ENCODE measurements around the gene NAA40. TPM values are rescaled to one million over a fixed set of nuclear protein-coding genes. Genes with fewer than 3 reads are reported as not detected.

NAA40 gene
- total and polyA plus RNA-seq, 10 of the 15 experiments (the other 5 are each of a cell fraction or from before 2014, with no cell fraction given), result 4.8 to 31.6 (median 22.2) TPM

- H3K27ac ChIP-seq (ENCODE audit: control insufficient read depth, insufficient read depth), result no peak overlapping the region
- no peaks in the 10 kb centered on the region for H4K20me1 ChIP-seq (ENCODE audit: control insufficient read depth, insufficient read depth)
- in situ Hi-C loops (cut with MboI), result no loop called here
- ATAC-seq, result no peak
- H3K4me2 ChIP-seq (ENCODE audit: control insufficient read depth, insufficient read depth), result no peak overlapping the region
- 71% methylated on average over 4 of the region's 4 CpGs for WGBS (ENCODE audit: insufficient coverage, insufficient replicate concordance, low lambda C conversion rate, missing lambda C conversion rate)
- H3K9me3 ChIP-seq (replicated peaks; ENCODE audit: control insufficient read depth, insufficient read depth, low read length), result no peaks in the 10 kb centered on the region
- H3K79me2 ChIP-seq (ENCODE audit: control insufficient read depth, insufficient read depth, low read length), result peaks cover 7% of the 10 kb centered on the region
- H3K9ac ChIP-seq (ENCODE audit: control insufficient read depth, insufficient read depth, low read length), result no peak overlapping the region
- H3K4me3 ChIP-seq, result no peak overlapping the region
- intact Hi-C loops (cut with micrococcal nuclease; ENCODE audit: unreplicated experiment), result no loop called here
- FAIRE-seq, result no peak
- ChIA-PET CTCF (interaction anchor here (0.6 to 3.8 kb wide), 4 partner anchors 10 to 252 kb away, joined by 3 to 15 read pairs (median 3); no protein-coding TSS in a partner anchor), SMC1A (ENCODE audit: uncharacterized antibody, unreplicated experiment) (no interaction called here), RAD21 (ENCODE audit: unreplicated experiment) (no interaction called here), POLR2A (no interaction called here)
- H2AFZ ChIP-seq (ENCODE audit: control insufficient read depth, low read depth, low read length), result no peak overlapping the region
- TF ChIP-seq SPI1 (IDR thresholded peaks at IDR 0.05; ENCODE audit: borderline replicate concordance, insufficient read depth, low read depth, low read length), result no peak
- no peak for TF ChIP-seq BCL11A (IDR thresholded peaks at IDR 0.05; ENCODE audit: low read depth, low read length)
- no peak for TF ChIP-seq RELA (IDR thresholded peaks at IDR 0.05; ENCODE audit: borderline replicate concordance, partially characterized antibody)
- TF ChIP-seq SUZ12 (IDR thresholded peaks at IDR 0.05; ENCODE audit: unreplicated experiment), result no peak
- TF ChIP-seq SREBF1 (IDR thresholded peaks at IDR 0.05; ENCODE audit: low read length), result no peak
- no peak for TF ChIP-seq SMAD5 (IDR thresholded peaks at IDR 0.05; ENCODE audit: low read depth)
- DNase-seq (ENCODE audit: low read depth, low spot score), result no peak
- peaks cover 36% of the 10 kb centered on the region in 2 experiments for H3K36me3 ChIP-seq (ENCODE audit: control insufficient read depth in 2 of 2, insufficient read depth in 2 of 2, low read length in 1 of 2)
- no peaks in the 10 kb centered on the region for H3K27me3 ChIP-seq (replicated peaks in 1 of 2; ENCODE audit: control insufficient read depth in 2 of 2, insufficient read depth in 2 of 2, low read length in 1 of 2)
- no TSS peak for BruUV-seq (replicated peaks)
- no peaks in the 10 kb centered on the region for H3K4me1 ChIP-seq (ENCODE audit: control insufficient read depth, insufficient read depth, low read length)
These were observed 42.7 kb upstream of the NAA40 start for GRCh38 chr11:63896071-63896470.

- no peak for DNase-seq (ENCODE audit: low read depth, low spot score)
- no peak for FAIRE-seq
- no peak overlapping the region for H3K4me3 ChIP-seq
- no peak overlapping the region for H2AFZ ChIP-seq (ENCODE audit: control insufficient read depth, low read depth, low read length)
- ChIA-PET CTCF (interaction anchor here (1.3 to 3.8 kb wide), 2 partner anchors 48 to 61 kb away, joined by 3 to 15 read pairs; no protein-coding TSS in a partner anchor), POLR2A (no interaction called here), SMC1A (ENCODE audit: uncharacterized antibody, unreplicated experiment) (no interaction called here), RAD21 (ENCODE audit: unreplicated experiment) (no interaction called here)
- H3K4me2 ChIP-seq (ENCODE audit: control insufficient read depth, insufficient read depth), result no peak overlapping the region
- no peak overlapping the region for H3K9ac ChIP-seq (ENCODE audit: control insufficient read depth, insufficient read depth, low read length)
- H3K36me3 ChIP-seq (ENCODE audit: control insufficient read depth in 2 of 2, insufficient read depth in 2 of 2, low read length in 1 of 2), result peaks cover 42 to 43% of the 10 kb centered on the region in 2 experiments
- in situ Hi-C loops (cut with MboI), result no loop called here
- H3K4me1 ChIP-seq (ENCODE audit: control insufficient read depth, insufficient read depth, low read length), result no peaks in the 10 kb centered on the region
- H3K9me3 ChIP-seq (replicated peaks; ENCODE audit: control insufficient read depth, insufficient read depth, low read length), result no peaks in the 10 kb centered on the region
- no peaks in the 10 kb centered on the region for H4K20me1 ChIP-seq (ENCODE audit: control insufficient read depth, insufficient read depth)
- BruUV-seq (replicated peaks), result no TSS peak
- H3K79me2 ChIP-seq (ENCODE audit: control insufficient read depth, insufficient read depth, low read length), result peaks cover 5% of the 10 kb centered on the region
- WGBS (ENCODE audit: insufficient coverage, insufficient replicate concordance, low lambda C conversion rate, missing lambda C conversion rate), result 96% methylated on average over 10 of the region's 10 CpGs
- no peaks in the 10 kb centered on the region for H3K27me3 ChIP-seq (replicated peaks in 1 of 2; ENCODE audit: control insufficient read depth in 2 of 2, insufficient read depth in 2 of 2, low read length in 1 of 2)
- intact Hi-C loops (cut with micrococcal nuclease; ENCODE audit: unreplicated experiment), result no loop called here
- no peak overlapping the region for H3K27ac ChIP-seq (ENCODE audit: control insufficient read depth, insufficient read depth)
- no peak for ATAC-seq
- no peak for TF ChIP-seq TCF3 (IDR thresholded peaks at IDR 0.05; ENCODE audit: borderline replicate concordance, insufficient read depth, low read depth, low read length)
- TF ChIP-seq SIN3A (IDR thresholded peaks at IDR 0.05; ENCODE audit: low read depth, low read length), result no peak
- no peak for TF ChIP-seq RELA (IDR thresholded peaks at IDR 0.05; ENCODE audit: borderline replicate concordance, partially characterized antibody)
- TF ChIP-seq SMAD1 (IDR thresholded peaks at IDR 0.05; ENCODE audit: low read depth, partially characterized antibody), result no peak
- TF ChIP-seq ZZZ3 (IDR thresholded peaks at IDR 0.05; ENCODE audit: control insufficient read depth, insufficient read length, low read depth), result no peak
- TF ChIP-seq GABPA (IDR thresholded peaks at IDR 0.05; ENCODE audit: low read depth), result no peak
- TF ChIP-seq, protein P1, sequence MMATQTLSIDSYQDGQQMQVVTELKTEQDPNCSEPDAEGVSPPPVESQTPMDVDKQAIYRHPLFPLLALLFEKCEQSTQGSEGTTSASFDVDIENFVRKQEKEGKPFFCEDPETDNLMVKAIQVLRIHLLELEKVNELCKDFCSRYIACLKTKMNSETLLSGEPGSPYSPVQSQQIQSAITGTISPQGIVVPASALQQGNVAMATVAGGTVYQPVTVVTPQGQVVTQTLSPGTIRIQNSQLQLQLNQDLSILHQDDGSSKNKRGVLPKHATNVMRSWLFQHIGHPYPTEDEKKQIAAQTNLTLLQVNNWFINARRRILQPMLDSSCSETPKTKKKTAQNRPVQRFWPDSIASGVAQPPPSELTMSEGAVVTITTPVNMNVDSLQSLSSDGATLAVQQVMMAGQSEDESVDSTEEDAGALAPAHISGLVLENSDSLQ (IDR thresholded peaks at IDR 0.05), result no peak
- TF ChIP-seq ZNF274 (IDR thresholded peaks at IDR 0.05; ENCODE audit: insufficient read depth, insufficient read length), result no peak
- no peak for TF ChIP-seq EED (IDR thresholded peaks at IDR 0.05; ENCODE audit: low read depth)
These were observed 41.2 kb upstream of the NAA40 start for GRCh38 chr11:63897459-63898146.

All from GM12878 (cell line).